Suprapubic skin (tissue), 4 donors: Measurements from ENCODE around the gene ENTREP3. TPM values are rescaled to one million over a fixed set of nuclear protein-coding genes. Genes with fewer than 3 reads are reported as not detected.
"Not testable (repeated sequence)": the region's sequence is repeated elsewhere in the genome, so short reads cannot be mapped to it uniquely, and the experiment has no call there.

Source experiments
- DNase-seq, 2 donors: peaks; one replicate each; pipeline ENCODE4 v3.0.0-alpha.2; 2019; ENCODE audit warnings: low spot score in 2 of 2
- H3K27ac ChIP-seq: fragments of 200-600 bp; sonication (generic); one replicate; pipeline ENCODE4 v1.5.1; 2019
- H3K27me3 ChIP-seq: fragments of 200-600 bp; sonication (generic); one replicate; pipeline ENCODE4 v1.5.1; 2019
- H3K36me3 ChIP-seq: fragments of 200-600 bp; sonication (generic); one replicate; pipeline ENCODE4 v1.5.1; 2019
- H3K4me1 ChIP-seq: fragments of 200-600 bp; sonication (generic); one replicate; pipeline ENCODE4 v1.5.1; 2019
- H3K4me3 ChIP-seq: fragments of 200-600 bp; sonication (generic); one replicate; pipeline ENCODE4 v1.5.1; 2019; ENCODE audit warnings: mild to moderate bottlenecking
- H3K9me3 ChIP-seq: fragments of 200-600 bp; sonication (generic); one replicate; pipeline ENCODE4 v1.5.1; 2019
- EP300 ChIP-seq: sonication (generic); formaldehyde crosslinking; IDR thresholded peaks from one replicate; pipeline ENCODE4 v1.6.1; 2017; ENCODE audit warnings: antibody characterized with exemption
- POLR2A ChIP-seq, 2 donors: fragments of 450-650 bp; IDR thresholded peaks; one replicate each; pipeline ENCODE4 v1.6.1; 2017; ENCODE audit warnings: antibody characterized with exemption in 2 of 2, mild to moderate bottlenecking in 2 of 2, moderate library complexity in 2 of 2
- POLR2AphosphoS5 ChIP-seq, 3 donors: sonication (generic); formaldehyde crosslinking; IDR thresholded peaks; one replicate each; pipeline ENCODE4 v1.6.1; 2017; ENCODE audit warnings: antibody characterized with exemption in 3 of 3
- WGBS: methylation state at CpG from one replicate; pipeline ENCODE4 v1.1.5; 2018; 5-methylcytosine and 5-hydroxymethylcytosine counted together
- total RNA-seq, 4 donors: library from RNA; depleted of rRNA; stranded (reverse); fragments of >200 nt; gene quantifications; one replicate each; pipeline ENCODE4 v1.1.0, GENCODE V29; 2016
- TF ChIP-seq, protein P1 (sequence below), 2 donors: fragments of 200-600 bp in 1 of 2; fragments of 450-650 bp in 1 of 2; sonication (generic) in 1 of 2; IDR thresholded peaks; one replicate each; pipeline ENCODE4 v1.5.1; 2016 to 2019; ENCODE audit warnings: antibody characterized with exemption in 2 of 2, mild to moderate bottlenecking in 1 of 2, moderate library complexity in 1 of 2

ENTREP3 gene
- total RNA-seq, 4 donors from 2014 or later = 23.6 to 32.1 (median 25.7) TPM

DNA sequence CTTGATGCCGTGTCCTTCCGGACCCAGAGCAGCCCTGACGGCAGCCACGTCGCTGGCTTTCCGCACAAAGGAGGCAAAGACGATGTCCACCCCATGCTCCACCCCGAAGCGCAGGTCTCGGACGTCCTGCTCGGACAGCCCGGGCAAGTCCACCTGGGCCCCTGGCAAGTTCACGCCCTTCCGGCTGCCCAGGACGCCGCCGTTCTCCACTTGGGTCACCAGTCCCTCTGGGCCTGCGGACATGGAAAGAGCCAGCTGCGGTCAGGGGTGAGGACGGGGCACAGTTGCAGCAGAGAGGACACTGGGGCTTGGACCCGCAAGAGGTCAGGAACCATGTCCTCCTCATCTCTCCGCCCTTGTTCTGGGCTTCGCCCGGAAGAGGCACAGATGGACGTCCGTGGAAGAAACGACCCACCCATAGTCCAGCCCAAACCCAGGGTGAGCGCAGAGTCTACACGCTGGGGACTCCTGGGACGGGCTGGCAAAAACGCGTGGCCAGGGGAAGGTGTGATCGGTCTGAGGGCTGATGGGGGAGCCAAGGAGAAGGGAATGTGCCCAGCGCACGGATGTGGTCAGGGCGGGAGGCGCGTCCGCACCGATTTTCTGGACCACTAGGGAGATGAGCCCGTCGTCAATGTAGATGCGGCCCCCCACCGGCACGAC lies 39.4 kb upstream of the ENTREP3 start:
- peaks cover 24% of the 10 kb centered on the region for H3K27me3 ChIP-seq
- no peak overlapping the region for H3K27ac ChIP-seq
- H3K36me3 ChIP-seq = no peaks in the 10 kb centered on the region
- H3K4me3 ChIP-seq = peak overlapping the region; percentile 25
- H3K9me3 ChIP-seq = no peaks in the 10 kb centered on the region
- TF ChIP-seq POLR2A (IDR thresholded peaks at IDR 0.05) (no peak), POLR2AphosphoS5 (IDR thresholded peaks at IDR 0.05) (no peak), EP300 (no peak)
- TF ChIP-seq, protein P1, sequence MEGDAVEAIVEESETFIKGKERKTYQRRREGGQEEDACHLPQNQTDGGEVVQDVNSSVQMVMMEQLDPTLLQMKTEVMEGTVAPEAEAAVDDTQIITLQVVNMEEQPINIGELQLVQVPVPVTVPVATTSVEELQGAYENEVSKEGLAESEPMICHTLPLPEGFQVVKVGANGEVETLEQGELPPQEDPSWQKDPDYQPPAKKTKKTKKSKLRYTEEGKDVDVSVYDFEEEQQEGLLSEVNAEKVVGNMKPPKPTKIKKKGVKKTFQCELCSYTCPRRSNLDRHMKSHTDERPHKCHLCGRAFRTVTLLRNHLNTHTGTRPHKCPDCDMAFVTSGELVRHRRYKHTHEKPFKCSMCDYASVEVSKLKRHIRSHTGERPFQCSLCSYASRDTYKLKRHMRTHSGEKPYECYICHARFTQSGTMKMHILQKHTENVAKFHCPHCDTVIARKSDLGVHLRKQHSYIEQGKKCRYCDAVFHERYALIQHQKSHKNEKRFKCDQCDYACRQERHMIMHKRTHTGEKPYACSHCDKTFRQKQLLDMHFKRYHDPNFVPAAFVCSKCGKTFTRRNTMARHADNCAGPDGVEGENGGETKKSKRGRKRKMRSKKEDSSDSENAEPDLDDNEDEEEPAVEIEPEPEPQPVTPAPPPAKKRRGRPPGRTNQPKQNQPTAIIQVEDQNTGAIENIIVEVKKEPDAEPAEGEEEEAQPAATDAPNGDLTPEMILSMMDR (IDR thresholded peaks at IDR 0.05) = no peak
- H3K4me1 ChIP-seq = peaks cover 15% of the 10 kb centered on the region
- no peak for DNase-seq
- 40% methylated on average over 29 of the region's 46 CpGs for WGBS

DNA sequence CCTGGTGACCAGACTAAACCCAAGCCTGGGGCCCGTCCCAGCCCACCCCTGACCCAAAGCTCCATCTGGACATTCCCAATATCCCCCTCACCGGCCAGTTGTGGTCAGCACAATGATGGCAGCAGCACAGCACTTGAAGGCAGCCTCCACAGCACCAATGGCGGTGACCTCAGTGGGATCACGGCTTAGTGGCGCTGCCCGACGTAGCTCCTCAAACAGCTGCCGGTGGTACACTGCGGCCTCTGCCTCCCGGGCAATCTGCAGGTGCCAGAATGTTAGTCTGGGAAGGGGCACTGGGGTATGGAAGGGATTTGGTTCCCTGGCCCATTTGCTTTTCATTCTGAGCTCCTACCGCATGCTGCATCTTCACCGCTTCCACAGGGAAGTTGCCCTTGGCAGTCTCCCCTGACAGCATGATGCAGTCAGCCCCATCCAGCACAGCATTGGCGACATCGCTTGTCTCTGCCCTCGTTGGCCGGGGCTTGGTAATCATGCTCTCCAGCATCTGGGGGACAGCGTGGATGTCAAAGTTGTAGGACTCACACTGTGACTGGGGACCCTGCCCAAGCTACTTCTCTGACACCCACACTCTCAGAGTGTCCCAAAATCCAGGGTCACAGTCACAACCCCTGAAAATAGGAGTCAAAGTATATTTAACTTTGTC lies 37.9 kb upstream of the ENTREP3 start:
- H3K9me3 ChIP-seq = no peaks in the 10 kb centered on the region
- H3K36me3 ChIP-seq = peaks cover under 1% of the 10 kb centered on the region
- DNase-seq = no peak
- no peak overlapping the region for H3K4me3 ChIP-seq
- H3K27me3 ChIP-seq = peaks cover 24% of the 10 kb centered on the region
- TF ChIP-seq POLR2AphosphoS5 (IDR thresholded peaks at IDR 0.05) = no peak
- TF ChIP-seq POLR2A (IDR thresholded peaks at IDR 0.05) = no peak
- TF ChIP-seq EP300 = no peak
- TF ChIP-seq, protein P1 (IDR thresholded peaks at IDR 0.05) = no peak
- H3K27ac ChIP-seq = no peak overlapping the region
- 86% methylated on average over 16 of the region's 17 CpGs for WGBS
- peaks cover 15% of the 10 kb centered on the region for H3K4me1 ChIP-seq

DNA sequence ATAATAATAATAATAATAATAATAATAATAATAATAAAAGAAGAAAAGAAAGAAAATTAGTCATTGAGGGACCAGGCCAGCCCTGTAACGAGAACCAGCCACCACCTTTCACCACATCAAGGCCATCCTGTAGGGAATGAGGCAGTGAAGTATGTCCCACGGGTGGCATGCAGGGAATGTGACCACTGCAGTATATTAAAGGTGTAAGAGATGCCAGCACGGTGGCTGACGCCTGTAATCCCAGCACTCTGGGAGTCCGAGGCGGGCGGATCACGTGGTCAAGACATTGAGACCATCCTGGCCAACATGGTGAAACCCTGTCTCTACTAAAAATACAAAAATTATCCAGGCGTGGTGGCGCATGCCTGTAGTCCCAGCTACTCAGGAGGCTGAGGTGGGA lies 35.7 kb upstream of the ENTREP3 start:
- not testable (repeated sequence) for H3K4me3 ChIP-seq, H3K36me3 ChIP-seq, H3K9me3 ChIP-seq, H3K27ac ChIP-seq, DNase-seq
- peaks cover 22% of the 10 kb centered on the region for H3K27me3 ChIP-seq
- peaks cover 15% of the 10 kb centered on the region for H3K4me1 ChIP-seq
- WGBS = 81% methylated on average over 10 of the region's 10 CpGs

DNA sequence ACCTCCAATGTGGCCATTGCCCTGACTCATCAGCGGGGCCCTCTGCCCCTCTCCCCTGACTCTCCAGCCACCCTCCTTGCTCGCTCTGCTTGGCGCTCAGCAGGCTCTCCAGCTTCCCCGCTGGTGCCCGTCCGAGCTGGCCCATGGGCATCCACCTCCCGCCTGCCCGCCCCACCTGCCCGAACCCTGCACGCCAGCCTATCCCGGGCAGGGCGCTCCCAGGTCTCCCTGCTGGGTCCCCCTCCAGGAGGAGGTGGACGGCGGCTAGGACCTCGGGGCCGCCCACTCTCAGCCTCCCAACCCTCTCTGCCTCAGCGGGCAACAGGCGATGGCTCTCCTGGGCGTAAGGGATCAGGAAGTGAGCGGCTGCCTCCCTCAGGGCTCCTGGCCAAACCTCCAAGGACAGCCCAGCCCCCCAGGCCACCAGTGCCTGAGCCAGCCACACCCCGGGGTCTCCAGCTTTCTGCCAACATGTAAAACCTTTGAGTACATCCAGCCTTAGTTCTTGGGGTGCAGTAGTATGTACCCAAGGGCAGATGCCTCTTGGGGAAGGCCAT lies 32.8 kb upstream of the ENTREP3 start:
- Histone ChIP-seq H3K27ac (no peak overlapping the region), H3K9me3 (no peaks in the 10 kb centered on the region), H3K27me3 (no peaks in the 10 kb centered on the region), H3K4me3 (no peak overlapping the region), H3K36me3 (peaks cover 9% of the 10 kb centered on the region), H3K4me1 (no peaks in the 10 kb centered on the region)
- no peak for DNase-seq
- TF ChIP-seq POLR2A (IDR thresholded peaks at IDR 0.05) (no peak), POLR2AphosphoS5 (IDR thresholded peaks at IDR 0.05) (no peak), EP300 (no peak)
- TF ChIP-seq, protein P1 (IDR thresholded peaks at IDR 0.05) = no peak
- 91% methylated on average over 11 of the region's 21 CpGs for WGBS

DNA sequence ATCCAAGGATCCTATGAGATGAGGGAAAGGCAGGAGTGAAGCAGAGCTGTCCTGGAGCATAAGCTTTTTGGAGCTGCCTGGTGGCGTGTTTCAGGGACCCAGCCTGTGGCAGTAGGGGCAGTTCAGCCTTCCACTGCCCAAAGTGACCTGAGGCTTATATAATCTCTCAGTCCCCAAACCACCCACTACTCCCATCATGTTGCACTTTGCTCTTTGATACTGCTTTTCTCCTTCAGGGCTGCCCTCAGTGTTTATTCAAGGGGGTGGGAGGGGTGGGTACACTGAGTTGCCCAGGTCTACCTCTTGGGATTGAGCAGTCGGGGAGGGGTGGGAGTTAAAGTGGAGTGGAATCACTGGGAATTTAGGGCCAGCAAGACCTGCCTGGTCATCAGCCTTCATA lies 31.3 kb upstream of the ENTREP3 start:
- WGBS = 93% methylated on average over 2 of the region's 2 CpGs

DNA sequence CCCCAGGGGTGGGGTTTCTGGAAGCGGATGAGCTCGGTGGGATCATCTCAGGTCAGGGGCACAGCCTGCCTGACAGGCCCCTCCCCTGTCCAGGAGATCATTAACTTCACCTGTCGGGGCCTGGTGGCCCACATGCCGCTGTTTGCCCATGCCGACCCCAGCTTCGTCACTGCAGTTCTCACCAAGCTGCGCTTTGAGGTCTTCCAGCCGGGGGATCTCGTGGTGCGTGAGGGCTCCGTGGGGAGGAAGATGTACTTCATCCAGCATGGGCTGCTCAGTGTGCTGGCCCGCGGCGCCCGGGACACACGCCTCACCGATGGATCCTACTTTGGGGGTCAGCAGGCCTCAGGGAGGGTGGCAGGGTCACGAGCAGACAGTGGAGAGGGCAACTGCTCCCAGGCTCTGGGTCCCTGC lies 30.4 kb upstream of the ENTREP3 start:
- Histone ChIP-seq H3K27ac (no peak overlapping the region), H3K27me3 (no peaks in the 10 kb centered on the region), H3K4me3 (no peak overlapping the region), H3K9me3 (no peaks in the 10 kb centered on the region), H3K36me3 (peaks cover 9% of the 10 kb centered on the region), H3K4me1 (no peaks in the 10 kb centered on the region)
- WGBS = 94% methylated on average over 8 of the region's 18 CpGs
- TF ChIP-seq, protein P1 (IDR thresholded peaks at IDR 0.05) = no peak
- TF ChIP-seq EP300 (no peak), POLR2AphosphoS5 (IDR thresholded peaks at IDR 0.05) (no peak), POLR2A (IDR thresholded peaks at IDR 0.05) (no peak)
- no peak for DNase-seq

More for the DNA sequence above, 31.3 kb upstream of the ENTREP3 start:
- no peak overlapping the region for H3K27ac ChIP-seq
- no peak overlapping the region for H3K4me3 ChIP-seq
- H3K36me3 ChIP-seq = peaks cover 9% of the 10 kb centered on the region
- DNase-seq = no peak
- no peak for TF ChIP-seq EP300
- H3K9me3 ChIP-seq = no peaks in the 10 kb centered on the region
- no peaks in the 10 kb centered on the region for H3K4me1 ChIP-seq
- H3K27me3 ChIP-seq = no peaks in the 10 kb centered on the region
